Measurements from ENCODE around the gene TRAM2.

GRCh38 chr6:52538252-52538900 is 38.5 kb downstream of the TRAM2 start:
- TF ChIP-seq SUZ12 (IDR thresholded peaks at IDR 0.05; ENCODE audit: low read depth, low read length) (no peak), CHD2 (IDR thresholded peaks at IDR 0.05; ENCODE audit: low read depth, low read length) (no peak), ZBTB40 (IDR thresholded peaks at IDR 0.05) (no peak), ZBTB40 (CRISPR knock-in tag; IDR thresholded peaks at IDR 0.05) (no peak), HHEX (CRISPR knock-in tag; IDR thresholded peaks at IDR 0.05) (no peak)

Measured in HepG2 (cell line).